ENCODE results near the gene ANKS1B. TPM values are rescaled to one million over a fixed set of nuclear protein-coding genes. Genes with fewer than 3 reads are reported as not detected.
"Not testable (repeated sequence)": the region's sequence is repeated elsewhere in the genome, so short reads cannot be mapped to it uniquely, and the experiment has no call there.

The ANKS1B gene
- 4.8 TPM for polyA plus RNA-seq (ENCODE audit: insufficient read length)
- long read RNA-seq, donor 1: 0 reads
- long read RNA-seq, donor 2: 0 reads
- long read RNA-seq, donor 3: 0 reads
- long read RNA-seq, donor 4: 0 reads
- long read RNA-seq, donor 5: 0 reads
- long read RNA-seq, donor 6: 0 reads
- long read RNA-seq, donor 7: 0 reads
- long read RNA-seq, donor 8: 0 reads

GRCh38 chr12:99984271-99985128 lies at the start of gene ANKS1B:
TSS of gene ANKS1B (minus strand) at chr12:99984936. CDS start at chr12:99984237, 699 bp downstream.
- DNase-seq: peak; percentile 55

- no peak for DNase-seq
Observed at GRCh38 chr12:100031836-100032235, 47.1 kb upstream of the ANKS1B start.

DNA sequence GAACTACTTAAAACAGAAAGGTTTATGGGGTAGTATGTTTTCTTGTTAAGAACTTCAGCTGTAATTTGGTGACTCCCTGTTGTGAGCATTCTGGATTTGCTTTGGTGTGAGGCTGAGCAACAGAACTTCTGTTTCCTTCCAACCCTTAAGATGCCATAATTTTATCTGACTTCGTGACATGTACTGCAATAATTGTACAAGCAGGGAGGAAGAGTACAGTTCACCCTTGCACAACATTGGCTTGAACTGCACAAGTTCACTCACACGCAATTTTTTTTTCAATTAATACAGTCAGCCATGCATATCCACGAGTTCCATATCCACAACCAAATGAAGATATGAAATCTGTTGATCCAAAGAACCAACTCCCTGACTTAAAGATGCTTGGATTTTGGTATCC lies 42.9 kb upstream of the ANKS1B start:
- DNase-seq: no peak

DNA sequence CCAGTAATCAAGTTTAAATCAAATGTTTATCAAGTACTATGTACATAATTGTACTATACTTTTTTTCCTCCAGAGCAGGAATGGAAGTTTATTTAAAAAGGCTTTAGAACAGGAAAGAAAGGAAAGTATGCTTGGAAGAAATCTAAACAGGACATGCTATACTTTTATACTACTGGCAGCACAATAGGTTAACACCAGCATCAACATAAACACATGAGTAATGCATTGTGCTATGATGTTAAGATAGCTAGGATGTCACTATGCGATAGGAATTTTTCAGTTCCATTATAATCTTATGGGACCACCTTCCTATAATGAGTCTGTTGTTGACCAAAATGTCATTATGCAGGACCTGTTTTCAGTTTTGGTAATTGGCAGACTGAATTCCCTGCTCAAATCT lies 41.5 kb upstream of the ANKS1B start:
- DNase-seq: no peak

GRCh38 chr12:100024974-100025555 lies 40.3 kb upstream of the ANKS1B start:
- no peak for DNase-seq

DNA sequence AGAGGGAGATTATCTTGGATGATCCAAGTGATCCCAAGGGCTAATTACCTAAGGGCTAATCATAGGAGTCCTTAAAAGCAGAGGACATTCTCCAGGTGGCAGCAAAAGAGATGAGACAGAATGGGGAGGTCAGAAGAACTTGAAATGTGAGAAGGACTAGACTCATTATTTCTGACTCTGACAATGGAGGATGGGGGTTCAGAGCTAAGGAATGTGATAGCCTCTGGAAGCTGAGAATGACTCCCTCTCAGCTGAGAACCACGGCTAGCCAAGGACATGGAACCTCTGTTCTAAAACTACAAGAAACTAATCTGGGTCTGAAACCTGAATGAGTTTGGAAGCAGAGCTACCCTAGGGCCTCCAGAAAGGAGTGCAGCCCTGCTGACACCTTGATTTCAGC lies 35.6 kb upstream of the ANKS1B start:
- no peak for DNase-seq

DNA sequence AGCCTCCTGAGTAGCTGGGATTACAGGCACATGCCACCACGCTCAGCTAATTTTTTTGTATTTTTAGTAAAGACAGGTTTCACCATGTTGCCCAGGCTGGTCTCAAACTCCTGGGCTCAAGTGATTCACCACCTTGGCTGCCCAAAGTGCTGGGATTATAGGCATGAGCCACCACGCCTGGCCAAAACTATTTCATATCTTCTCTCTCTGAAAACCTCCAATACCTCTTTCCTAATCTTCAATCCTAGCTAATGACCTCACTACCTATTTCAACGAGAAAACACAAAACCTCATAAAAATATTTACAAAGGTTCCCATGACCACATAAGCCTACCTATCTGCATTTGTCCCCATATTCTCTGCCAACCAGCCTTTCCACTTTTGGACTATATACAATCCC lies 32.3 kb upstream of the ANKS1B start:
- no peak for DNase-seq

DNA sequence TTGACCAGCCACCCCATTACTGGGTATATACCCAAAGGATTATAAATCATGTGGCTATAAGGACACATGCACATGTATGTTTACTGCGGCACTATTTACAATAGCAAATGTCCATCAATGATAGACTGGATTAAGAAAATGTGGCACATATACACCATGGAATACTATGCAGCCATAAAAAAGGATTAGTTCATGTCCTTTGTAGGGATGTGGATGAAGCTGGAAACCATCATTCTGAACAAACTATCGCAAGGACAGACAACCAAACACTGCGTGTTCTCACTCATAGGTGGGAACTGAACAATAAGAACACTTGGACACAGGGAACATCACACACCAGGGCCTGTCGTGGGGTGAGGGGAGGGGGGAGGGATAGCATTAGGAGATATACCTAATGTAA lies 31.6 kb upstream of the ANKS1B start:
- DNase-seq: not testable (repeated sequence)

- DNase-seq: not testable (repeated sequence)
Observed at GRCh38 chr12:100005846-100006245, 21.1 kb upstream of the ANKS1B start.

DNA sequence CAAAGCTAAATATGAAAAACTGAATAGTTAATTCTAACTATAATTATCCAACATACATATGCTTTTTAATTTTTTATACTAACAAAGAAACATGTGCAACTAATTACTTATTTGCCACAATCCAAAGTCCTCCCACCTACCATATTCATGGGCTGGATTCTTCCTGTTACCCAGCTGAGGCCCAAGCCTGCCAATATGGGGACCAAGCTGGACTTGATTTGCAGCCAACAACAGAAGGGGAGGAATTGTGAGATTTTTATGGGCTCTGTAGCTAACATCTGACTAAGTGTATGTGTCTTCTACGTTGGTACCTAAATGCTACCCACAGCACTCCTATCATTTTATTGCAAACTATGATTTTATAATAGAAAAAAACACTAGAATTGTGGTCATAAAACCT lies 13.1 kb upstream of the ANKS1B start:
- no peak for DNase-seq

DNA sequence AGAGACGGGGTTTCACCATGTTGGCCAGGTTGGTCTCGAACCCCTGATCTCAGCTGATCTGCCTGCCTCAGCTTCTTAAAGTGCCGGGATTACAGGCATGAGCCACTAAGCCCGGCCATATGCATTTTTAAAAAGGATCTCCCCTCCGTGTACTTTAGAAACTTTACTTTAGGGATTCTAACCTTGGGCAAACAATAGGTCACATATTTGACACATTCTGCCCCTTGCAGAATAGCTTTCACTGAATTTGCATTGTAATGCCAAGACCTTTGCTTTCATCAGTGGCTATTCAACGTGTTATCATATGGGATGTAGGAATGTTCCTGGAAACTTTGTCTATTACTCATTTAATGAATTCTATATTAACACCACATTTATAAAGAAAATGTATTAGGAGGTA lies 11.4 kb upstream of the ANKS1B start:
- no peak for DNase-seq

- no peak for DNase-seq
Observed at GRCh38 chr12:99985631-99986030, 895 bp upstream of the ANKS1B start.

GRCh38 chr12:99985129-99985570 lies 414 bp upstream of the ANKS1B start:
- peak; percentile 5 for DNase-seq

GRCh38 chr12:99983456-99984258 lies 1.1 kb downstream of the ANKS1B start:
- DNase-seq: no peak

- DNase-seq: no peak
Observed at GRCh38 chr12:99981639-99982190, 3.0 kb downstream of the ANKS1B start.

GRCh38 chr12:99979471-99979870 lies 5.3 kb downstream of the ANKS1B start:
- DNase-seq: no peak

- no peak for DNase-seq
Observed at GRCh38 chr12:99978152-99978551, 6.6 kb downstream of the ANKS1B start.

DNA sequence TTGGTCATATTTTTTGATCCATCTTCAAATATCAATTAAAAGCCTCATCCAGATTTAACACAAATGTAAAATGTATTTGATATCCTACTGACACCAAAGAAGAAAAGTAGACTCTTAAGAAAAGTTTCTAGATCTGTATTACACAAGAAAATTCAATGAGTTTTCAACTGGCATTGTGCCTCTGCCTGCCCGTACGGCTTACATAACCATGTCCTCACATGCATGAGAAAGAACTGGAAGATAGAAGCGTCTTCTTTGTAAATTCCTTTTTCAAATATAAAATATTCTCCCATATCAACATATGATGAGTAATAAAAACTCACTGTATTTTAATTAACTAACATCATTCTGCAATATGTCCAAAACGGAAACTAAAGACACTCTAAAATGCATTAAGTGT lies 7.2 kb downstream of the ANKS1B start:
- no peak for DNase-seq

GRCh38 chr12:99976762-99977161 lies 8.0 kb downstream of the ANKS1B start:
- DNase-seq: no peak

GRCh38 chr12:99975321-99975720 lies 9.4 kb downstream of the ANKS1B start:
- DNase-seq: no peak

GRCh38 chr12:99974146-99974545 lies 10.6 kb downstream of the ANKS1B start:
- DNase-seq: no peak

DNA sequence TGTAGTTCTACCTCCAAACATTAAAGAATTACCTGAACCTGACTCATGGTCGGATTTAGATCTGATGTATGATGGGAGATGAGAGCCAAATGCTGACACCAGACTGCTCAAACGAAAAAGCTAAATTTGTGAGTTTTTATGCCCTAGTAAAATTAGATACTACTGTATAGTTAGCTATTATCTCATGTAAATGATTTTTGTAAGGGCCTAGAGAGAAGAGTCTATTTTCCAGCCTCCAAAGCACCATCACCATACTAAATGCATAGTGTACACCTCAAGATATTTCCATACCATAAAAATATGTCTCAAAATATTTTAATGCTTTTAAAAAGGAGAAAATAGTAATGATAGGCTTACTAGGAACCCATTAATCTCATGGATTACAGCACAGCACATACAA lies 18.3 kb downstream of the ANKS1B start:
- no peak for DNase-seq

Data from left kidney (tissue), 8 donors.